Lower lobe of right lung (tissue), 2 donors: ENCODE results near the gene MSLN. TPM values are rescaled to one million over a fixed set of nuclear protein-coding genes. Genes with fewer than 3 reads are reported as not detected.

Source experiments
- ATAC-seq, 2 donors: fragments of 200-7000 bp; cut with Tn5 transposase; one replicate each; pipeline ENCODE4 v1.9.1; 2020 to 2022; ENCODE audit warnings: mild to moderate bottlenecking in 2 of 2, moderate library complexity in 2 of 2
- DNase-seq: peaks from one replicate; pipeline ENCODE4 v3.0.0-alpha.2; 2020
- H3K27ac ChIP-seq: fragments of 200-600 bp; one replicate; pipeline ENCODE4 v1.8.0; 2022
- H3K27me3 ChIP-seq: fragments of 200-600 bp; one replicate; pipeline ENCODE4 v1.8.0; 2022; ENCODE audit warnings: low read depth
- H3K36me3 ChIP-seq: fragments of 200-600 bp; one replicate; pipeline ENCODE4 v1.8.0; 2022; ENCODE audit warnings: mild to moderate bottlenecking
- H3K4me1 ChIP-seq: fragments of 200-600 bp; one replicate; pipeline ENCODE4 v1.8.0; 2022
- H3K4me3 ChIP-seq: fragments of 200-600 bp; one replicate; pipeline ENCODE4 v1.8.0; 2022; ENCODE audit warnings: mild to moderate bottlenecking
- H3K9me3 ChIP-seq: fragments of 200-600 bp; one replicate; pipeline ENCODE4 v1.8.0; 2022
- CTCF ChIP-seq: fragments of 200-600 bp; IDR thresholded peaks from one replicate; pipeline ENCODE4 v1.8.0; 2022; ENCODE audit warnings: antibody characterized with exemption, mild to moderate bottlenecking
- intact Hi-C: fragments of 100-400 bp; cut with DNase I; formaldehyde crosslinking; loops from one replicate; pipeline ENCODE4 v1.11.0; 2022
- total RNA-seq: library from RNA; stranded (reverse); fragmentation: NEBNext Ultra II Directional; extraction: Animal tissue kit (Norgen Biotek cat#: 25700); gene quantifications from one replicate; pipeline ENCODE4 v1.2.1, GENCODE V29; 2021
- donor health status: DM: no; HTN: yes; CAD: no; lungs with severe emphysema.

Gene MSLN
- total RNA-seq, 1 donor from 2014 or later = 42.6 TPM

GRCh38 chr16:728890-729744 lies 31.4 kb upstream of the MSLN start:
- no peak for TF ChIP-seq CTCF
- DNase-seq = no peak

GRCh38 chr16:729768-730665 lies 30.5 kb upstream of the MSLN start:
- H3K36me3 ChIP-seq = peaks cover 29% of the 10 kb centered on the region
- intact Hi-C loops = no loop called here

More at GRCh38 chr16:728890-729744, 31.4 kb upstream of the MSLN start:
- intact Hi-C loops = no loop called here
- no peak for ATAC-seq
- peak overlapping the region; percentile 58 for H3K4me3 ChIP-seq
- H3K27me3 ChIP-seq = peaks cover 31% of the 10 kb centered on the region
- H3K4me1 ChIP-seq = peaks cover 24% of the 10 kb centered on the region
- H3K27ac ChIP-seq = no peak overlapping the region
- peaks cover 20% of the 10 kb centered on the region for H3K36me3 ChIP-seq
- H3K9me3 ChIP-seq = no peaks in the 10 kb centered on the region

DNA sequence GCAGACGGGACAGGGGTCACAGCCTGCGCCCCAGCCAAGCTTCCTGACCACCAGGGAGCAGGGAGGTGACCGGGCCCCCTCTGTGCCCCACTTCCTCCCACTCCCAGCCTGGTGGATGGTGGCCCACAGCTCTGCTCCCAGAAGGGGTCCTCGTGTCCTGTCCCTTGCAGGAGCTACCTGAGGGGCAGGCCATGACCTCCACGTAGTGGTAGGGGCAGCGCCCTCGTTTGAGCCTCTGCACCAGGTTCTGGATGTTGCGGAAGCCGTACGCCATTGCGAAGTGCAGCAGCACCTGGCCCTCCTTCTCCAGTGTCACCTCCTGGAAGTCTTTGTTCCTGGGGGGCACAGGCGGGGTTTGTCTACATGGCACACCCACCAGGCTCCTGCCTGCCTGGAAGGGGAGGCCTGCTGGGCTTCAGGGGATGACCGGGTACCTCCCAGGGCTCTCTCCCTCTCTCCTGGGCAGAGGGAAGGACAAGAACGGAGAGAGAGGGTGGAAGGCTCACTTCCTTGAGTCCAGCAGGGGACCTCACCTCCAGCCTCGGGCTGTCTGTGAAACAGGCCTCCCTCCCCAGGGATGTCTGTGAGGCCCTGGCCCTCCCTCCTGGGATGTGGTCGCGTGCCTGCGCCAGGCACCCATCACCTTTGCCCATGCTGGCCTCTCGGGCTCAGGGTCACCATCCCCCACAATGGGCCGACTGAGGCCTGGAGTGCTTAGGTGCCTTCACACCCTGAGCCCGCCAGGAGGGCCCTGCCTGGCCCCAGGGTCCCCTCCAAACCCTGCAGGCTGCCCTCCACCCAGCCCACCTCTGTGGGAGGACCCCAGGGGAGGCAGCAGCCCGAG lies 29.6 kb upstream of the MSLN start:
- H3K36me3 ChIP-seq = peaks cover 38% of the 10 kb centered on the region
- H3K4me3 ChIP-seq = no peak overlapping the region
- no peak overlapping the region for H3K27ac ChIP-seq
- H3K27me3 ChIP-seq = peaks cover 24% of the 10 kb centered on the region
- TF ChIP-seq CTCF = no peak
- intact Hi-C loops = no loop called here
- no peak for DNase-seq
- no peak for ATAC-seq
- peaks cover 24% of the 10 kb centered on the region for H3K4me1 ChIP-seq
- no peaks in the 10 kb centered on the region for H3K9me3 ChIP-seq

More at GRCh38 chr16:729768-730665, 30.5 kb upstream of the MSLN start:
- Histone ChIP-seq H3K9me3 (no peaks in the 10 kb centered on the region), H3K27me3 (peaks cover 31% of the 10 kb centered on the region), H3K27ac (no peak overlapping the region), H3K4me1 (peaks cover 24% of the 10 kb centered on the region), H3K4me3 (no peak overlapping the region)
- DNase-seq (no peak), ATAC-seq (no peak)
- no peak for TF ChIP-seq CTCF

DNA sequence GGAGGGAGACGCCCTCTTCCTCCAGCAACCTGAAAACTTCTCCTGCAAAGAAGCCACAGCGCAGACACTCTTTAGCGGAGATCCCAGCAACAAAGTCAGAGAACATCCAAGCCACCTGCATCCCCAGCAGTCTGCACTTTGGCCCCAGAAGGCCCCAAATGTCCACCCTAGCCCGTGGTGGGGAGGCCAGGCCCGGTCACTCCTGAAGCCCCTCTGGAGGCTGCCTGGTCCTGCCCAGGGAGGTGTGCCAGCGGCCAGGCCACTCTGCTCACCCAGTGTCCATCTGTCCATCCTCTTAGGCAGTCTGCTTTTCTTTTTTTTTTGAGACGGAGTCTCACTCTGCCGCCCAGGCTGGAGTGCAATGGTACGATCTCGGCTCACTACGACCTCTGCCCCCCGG lies 28.2 kb upstream of the MSLN start:
- Histone ChIP-seq H3K27ac (no peak overlapping the region), H3K36me3 (peaks cover 53% of the 10 kb centered on the region), H3K4me1 (peaks cover 14% of the 10 kb centered on the region), H3K27me3 (peaks cover 13% of the 10 kb centered on the region), H3K4me3 (no peak overlapping the region), H3K9me3 (no peaks in the 10 kb centered on the region)
- TF ChIP-seq CTCF = no peak
- intact Hi-C loops = no loop called here
- no peak for DNase-seq
- ATAC-seq = no peak

DNA sequence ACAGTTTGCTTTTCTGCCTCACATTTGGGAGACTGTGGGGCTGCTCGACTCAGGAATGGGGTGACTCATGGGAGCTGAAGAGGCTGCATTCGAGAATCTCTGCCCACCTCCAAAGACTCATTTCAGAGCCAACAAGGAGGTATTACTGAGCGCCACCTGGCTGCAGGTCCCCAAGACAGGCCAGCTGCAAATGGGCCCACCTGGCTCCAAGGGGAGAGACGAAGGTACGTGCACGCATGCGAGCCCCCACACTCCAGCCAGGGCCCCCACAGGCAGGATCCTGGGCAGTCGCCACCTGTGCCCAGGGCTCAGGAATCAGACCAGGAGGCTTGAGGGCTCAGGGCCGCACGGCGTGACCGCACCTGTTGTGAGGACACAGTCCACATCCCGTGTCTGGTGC lies 27.6 kb upstream of the MSLN start:
- ATAC-seq = no peak
- H3K27ac ChIP-seq = no peak overlapping the region
- no peak for DNase-seq
- no peak overlapping the region for H3K4me3 ChIP-seq
- TF ChIP-seq CTCF = no peak
- peaks cover 59% of the 10 kb centered on the region for H3K36me3 ChIP-seq
- H3K9me3 ChIP-seq = no peaks in the 10 kb centered on the region
- peaks cover 8% of the 10 kb centered on the region for H3K4me1 ChIP-seq
- intact Hi-C loops = no loop called here
- H3K27me3 ChIP-seq = peaks cover 7% of the 10 kb centered on the region
